ENCODE data around the gene MYO3A.

- TF ChIP-seq, protein P1, sequence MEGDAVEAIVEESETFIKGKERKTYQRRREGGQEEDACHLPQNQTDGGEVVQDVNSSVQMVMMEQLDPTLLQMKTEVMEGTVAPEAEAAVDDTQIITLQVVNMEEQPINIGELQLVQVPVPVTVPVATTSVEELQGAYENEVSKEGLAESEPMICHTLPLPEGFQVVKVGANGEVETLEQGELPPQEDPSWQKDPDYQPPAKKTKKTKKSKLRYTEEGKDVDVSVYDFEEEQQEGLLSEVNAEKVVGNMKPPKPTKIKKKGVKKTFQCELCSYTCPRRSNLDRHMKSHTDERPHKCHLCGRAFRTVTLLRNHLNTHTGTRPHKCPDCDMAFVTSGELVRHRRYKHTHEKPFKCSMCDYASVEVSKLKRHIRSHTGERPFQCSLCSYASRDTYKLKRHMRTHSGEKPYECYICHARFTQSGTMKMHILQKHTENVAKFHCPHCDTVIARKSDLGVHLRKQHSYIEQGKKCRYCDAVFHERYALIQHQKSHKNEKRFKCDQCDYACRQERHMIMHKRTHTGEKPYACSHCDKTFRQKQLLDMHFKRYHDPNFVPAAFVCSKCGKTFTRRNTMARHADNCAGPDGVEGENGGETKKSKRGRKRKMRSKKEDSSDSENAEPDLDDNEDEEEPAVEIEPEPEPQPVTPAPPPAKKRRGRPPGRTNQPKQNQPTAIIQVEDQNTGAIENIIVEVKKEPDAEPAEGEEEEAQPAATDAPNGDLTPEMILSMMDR (optimal IDR thresholded peaks at IDR 0.05 in 1 of 3, IDR thresholded peaks at IDR 0.05 in 1 of 3, conservative IDR thresholded peaks at IDR 0.05 in 1 of 3; ENCODE audit: extremely low read depth in 1 of 3, insufficient read depth in 2 of 3, low read length in 3 of 3), result no peak
- no peak for TF ChIP-seq EZH2 (IDR thresholded peaks at IDR 0.05; ENCODE audit: low read length)
These were observed 65.4 kb downstream of the MYO3A start for GRCh38 chr10:25999295-25999981.
